Calu3 (cell line): ENCODE data around the gene MAP1LC3A. TPM values are rescaled to one million over a fixed set of nuclear protein-coding genes. Genes with fewer than 3 reads are reported as not detected.
A peak's percentile ranks its signal among the peaks of the same experiment; 100 is the strongest.

Experiments used
- BruUV-seq: library from RNA; stranded (reverse); fragments of 400-500 nt; replicated peaks from 2 replicates; lab custom pipeline; 2021; lab: Mats Ljungman, UMichigan
- CTCF ChIA-PET: fragments of 300-600 bp; sonication (Branson Sonifier 250); formaldehyde crosslinking; loops from one replicate; lab custom pipeline; 2022; ENCODE audit warnings: antibody characterized with exemption; lab: Charles Lee
- DNase-seq: peaks from one replicate; pipeline ENCODE4 v3.0.0; 2022
- H3K27ac Mint-ChIP-seq: one replicate; pipeline ENCODE4 v1.8.0; 2022; ENCODE audit warnings: mixed read lengths; ENCODE audit not compliant: unreplicated experiment
- H3K27me3 Mint-ChIP-seq: one replicate; pipeline ENCODE4 v1.8.0; 2022; ENCODE audit warnings: mixed read lengths; ENCODE audit not compliant: unreplicated experiment
- H3K36me3 Mint-ChIP-seq: one replicate; pipeline ENCODE4 v1.8.0; 2022; ENCODE audit warnings: mild to moderate bottlenecking, moderate library complexity, mixed read lengths; ENCODE audit not compliant: insufficient read depth, unreplicated experiment
- H3K4me1 Mint-ChIP-seq: one replicate; pipeline ENCODE4 v1.8.0; 2022; ENCODE audit warnings: mild to moderate bottlenecking, low read depth, mixed read lengths; ENCODE audit not compliant: unreplicated experiment
- H3K4me3 Mint-ChIP-seq: one replicate; pipeline ENCODE4 v1.8.0; 2022; ENCODE audit warnings: mild to moderate bottlenecking, low read depth, moderate library complexity, mixed read lengths; ENCODE audit not compliant: unreplicated experiment
- H3K9me3 Mint-ChIP-seq: one replicate; pipeline ENCODE4 v1.8.0; 2022; ENCODE audit warnings: low read depth, mixed read lengths; ENCODE audit not compliant: unreplicated experiment
- CTCF ChIP-seq: fragments of 200-600 bp; IDR thresholded peaks from one replicate; pipeline ENCODE4 v1.8.0; 2022; ENCODE audit warnings: antibody characterized with exemption; ENCODE audit not compliant: unreplicated experiment
- intact Hi-C: fragments of 100-400 bp; cut with micrococcal nuclease; formaldehyde crosslinking; loops from one replicate; pipeline ENCODE4 v1.10.0; 2022; ENCODE audit not compliant: unreplicated experiment
- total RNA-seq: library from RNA; stranded (reverse); gene quantifications from 2 replicates; pipeline ENCODE4 v1.2.3, GENCODE V29; 2022

MAP1LC3A gene
- total RNA-seq, 1 experiment from 2014 or later = 0.78 TPM

GRCh38 chr20:34537651-34538050 lies 20.9 kb upstream of the MAP1LC3A start:
- CTCF ChIA-PET = interaction anchor here (1.3 to 1.4 kb wide), 2 partner anchors 166 to 232 kb away, joined by 4 to 5 read pairs; partner anchors contain the start of gene TP53INP2
- no peak for DNase-seq
- no TSS peak for BruUV-seq
- intact Hi-C loops = loop anchor here (2.0 kb wide), 1 partner anchor 171 kb away; no protein-coding TSS in a partner anchor
- Mint-ChIP-seq H3K27ac (no peak overlapping the region), H3K4me3 (no peak overlapping the region), H3K36me3 (peaks cover 71% of the 10 kb centered on the region), H3K9me3 (no peaks in the 10 kb centered on the region), H3K27me3 (no peaks in the 10 kb centered on the region), H3K4me1 (peaks cover 6% of the 10 kb centered on the region)
- TF ChIP-seq CTCF = no peak

- Mint-ChIP-seq H3K36me3 (peaks cover 73% of the 10 kb centered on the region), H3K4me1 (peaks cover 6% of the 10 kb centered on the region), H3K27ac (peak overlapping the region; percentile 27), H3K4me3 (no peak overlapping the region), H3K27me3 (no peaks in the 10 kb centered on the region), H3K9me3 (no peaks in the 10 kb centered on the region)
- DNase-seq = peak; percentile 74
- BruUV-seq = no TSS peak
- peak; percentile 92 for TF ChIP-seq CTCF
- intact Hi-C loops = loop anchor here (2.0 kb wide), 1 partner anchor 170 kb away; no protein-coding TSS in a partner anchor
- CTCF ChIA-PET = interaction anchor here (0.6 to 1.4 kb wide), 8 partner anchors 15 to 1026 kb away, joined by 3 to 5 read pairs (median 4); partner anchors contain the start of genes DYNLRB1 and TP53INP2
Measured at GRCh38 chr20:34538671-34539123, 19.8 kb upstream of the MAP1LC3A start.

DNA sequence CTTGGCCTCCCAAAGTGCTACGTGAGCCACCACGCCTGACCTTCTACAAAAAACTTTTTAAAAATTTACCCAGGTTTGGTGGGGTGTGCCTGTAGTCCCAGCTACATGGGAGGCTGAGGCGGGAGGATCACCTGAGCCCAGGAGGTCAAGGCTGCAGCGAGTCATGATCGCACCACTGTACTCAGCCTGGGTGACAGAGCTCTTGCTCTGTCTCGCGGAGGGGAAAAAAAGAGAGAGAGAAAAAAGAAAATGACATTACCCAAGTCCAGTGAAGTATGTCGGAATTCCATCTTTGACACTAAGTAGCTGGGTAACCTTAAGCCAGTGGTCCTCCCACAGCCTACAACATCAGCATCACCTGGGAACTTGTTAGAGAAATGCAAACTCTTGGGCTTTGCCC lies 18.8 kb upstream of the MAP1LC3A start:
- H3K27me3 Mint-ChIP-seq = no peaks in the 10 kb centered on the region
- intact Hi-C loops = loop anchor here (2.0 kb wide), 1 partner anchor 169 kb away; no protein-coding TSS in a partner anchor
- H3K9me3 Mint-ChIP-seq = no peaks in the 10 kb centered on the region
- H3K36me3 Mint-ChIP-seq = peaks cover 64% of the 10 kb centered on the region
- no peak for DNase-seq
- no peak for TF ChIP-seq CTCF
- peaks cover 6% of the 10 kb centered on the region for H3K4me1 Mint-ChIP-seq
- H3K27ac Mint-ChIP-seq = no peak overlapping the region
- no peak overlapping the region for H3K4me3 Mint-ChIP-seq
- CTCF ChIA-PET = interaction anchor here (0.7 kb wide), 1 partner anchor 25 kb away, joined by 3 read pairs; no protein-coding TSS in a partner anchor
- BruUV-seq = no TSS peak

DNA sequence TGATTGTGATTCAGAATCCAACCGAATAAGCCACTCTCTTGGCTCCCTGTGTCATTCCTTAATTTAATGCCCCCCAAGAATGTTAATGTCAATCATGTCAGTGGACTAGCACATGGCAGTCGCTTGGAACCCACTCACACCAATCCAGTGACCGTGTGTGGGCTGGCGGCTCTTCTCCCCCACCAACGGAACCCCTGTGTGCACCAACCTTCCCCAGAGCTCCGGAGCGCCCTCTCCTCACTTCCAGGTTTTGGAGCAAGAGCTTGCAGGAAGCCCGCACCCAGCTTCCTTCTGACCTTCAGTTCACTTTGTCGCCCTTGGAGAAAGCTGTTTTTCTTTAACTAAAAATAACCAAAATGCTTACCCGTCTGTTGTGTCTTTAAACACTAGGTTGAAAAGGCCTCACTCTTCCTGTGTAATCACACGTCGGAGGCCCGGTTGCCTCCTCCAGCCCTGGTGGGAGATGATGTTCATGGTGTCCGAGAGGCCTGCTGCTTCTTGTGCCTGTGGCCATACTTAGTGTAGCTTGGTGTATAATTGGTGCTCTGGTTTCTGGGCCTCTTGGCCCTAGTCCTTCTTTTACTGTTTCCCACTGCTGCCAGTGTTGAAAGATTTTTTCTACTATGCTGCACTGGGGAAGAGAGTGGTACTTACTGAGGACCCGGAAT lies 17.8 kb upstream of the MAP1LC3A start:
- intact Hi-C loops = no loop called here
- TF ChIP-seq CTCF = no peak
- Mint-ChIP-seq H3K4me3 (no peak overlapping the region), H3K4me1 (peaks cover 6% of the 10 kb centered on the region), H3K27me3 (no peaks in the 10 kb centered on the region), H3K27ac (no peak overlapping the region), H3K36me3 (peaks cover 59% of the 10 kb centered on the region), H3K9me3 (no peaks in the 10 kb centered on the region)
- CTCF ChIA-PET = no interaction called here
- BruUV-seq = no TSS peak
- no peak for DNase-seq
